GM18951 (cell line): ENCODE results near the gene STAT6.
"Not testable (repeated sequence)": the region's sequence is repeated elsewhere in the genome, so short reads cannot be mapped to it uniquely, and the experiment has no call there.

Source experiments
- POLR2A ChIP-seq: IDR thresholded peaks from 4 replicates; pipeline ENCODE4 v1.6.1; 2011; ENCODE audit warnings: mild to moderate bottlenecking; ENCODE audit not compliant: insufficient read length, insufficient read depth; ENCODE audit errors: extremely low read depth
- in situ Hi-C: fragments of 300-500 bp; cut with MboI; formaldehyde crosslinking; loops from one replicate; pipeline ENCODE4 v1.12.0; 2022; ENCODE audit warnings: low sequenced_read_pairs, mixed read lengths, inconsistent platforms; ENCODE audit not compliant: unreplicated experiment

The STAT6 gene

GRCh38 chr12:57069523-57069922 is 41.6 kb downstream of the STAT6 start:
- no peak for TF ChIP-seq POLR2A
- in situ Hi-C loops: no loop called here

- TF ChIP-seq POLR2A: no peak
- in situ Hi-C loops: no loop called here
These were observed 44.9 kb downstream of the STAT6 start for GRCh38 chr12:57066245-57066644.

GRCh38 chr12:57063991-57064685 is 47.0 kb downstream of the STAT6 start:
- TF ChIP-seq POLR2A: no peak
- in situ Hi-C loops: no loop called here

- TF ChIP-seq POLR2A: no peak
- in situ Hi-C loops: no loop called here
These were observed 52.7 kb downstream of the STAT6 start for GRCh38 chr12:57058454-57058853.

- TF ChIP-seq POLR2A: no peak
- in situ Hi-C loops: no loop called here
These were observed 54.0 kb downstream of the STAT6 start for GRCh38 chr12:57057067-57057751.

- in situ Hi-C loops: no loop called here
- no peak for TF ChIP-seq POLR2A
These were observed 55.3 kb downstream of the STAT6 start for GRCh38 chr12:57055824-57056223.

- in situ Hi-C loops: not testable (repeated sequence)
These were observed 57.3 kb downstream of the STAT6 start for GRCh38 chr12:57053901-57054300.

GRCh38 chr12:57053146-57053545 is 58.0 kb downstream of the STAT6 start:
- in situ Hi-C loops: not testable (repeated sequence)

- in situ Hi-C loops: no loop called here
- TF ChIP-seq POLR2A: no peak
These were observed 60.2 kb downstream of the STAT6 start for GRCh38 chr12:57051011-57051410.

GRCh38 chr12:57049890-57050289 is 61.3 kb downstream of the STAT6 start, which contains the start of gene MYO1A:
TSS of gene MYO1A (minus strand) at chr12:57050129. CDS start at chr12:57048323, 1,806 bp downstream.
- no peak for TF ChIP-seq POLR2A
- in situ Hi-C loops: no loop called here

GRCh38 chr12:57049119-57049446 is 62.1 kb downstream of the STAT6 start:
- TF ChIP-seq POLR2A: no peak
- in situ Hi-C loops: no loop called here

GRCh38 chr12:57048423-57049118 is 62.6 kb downstream of the STAT6 start:
- no peak for TF ChIP-seq POLR2A
- in situ Hi-C loops: no loop called here

GRCh38 chr12:57047981-57048380 is 63.2 kb downstream of the STAT6 start:
- TF ChIP-seq POLR2A: no peak
- in situ Hi-C loops: no loop called here
